ENCODE measurements around the gene SIGLEC7.
"Not testable (repeated sequence)": the region's sequence is repeated elsewhere in the genome, so short reads cannot be mapped to it uniquely, and the experiment has no call there.

The SIGLEC7 gene

GRCh38 chr19:51139299-51140014 is 2.6 kb upstream of the SIGLEC7 start:
- TF ChIP-seq CTCF (IDR thresholded peaks at IDR 0.05; ENCODE audit: low read depth, low read length) = no peak
- H3K4me3 ChIP-seq (ENCODE audit: low read depth, low read length) = no peak overlapping the region

GRCh38 chr19:51140441-51140840 is 1.7 kb upstream of the SIGLEC7 start:
- H3K4me3 ChIP-seq (ENCODE audit: low read depth, low read length) = no peak overlapping the region
- no peak for TF ChIP-seq CTCF (IDR thresholded peaks at IDR 0.05; ENCODE audit: low read depth, low read length)

GRCh38 chr19:51141181-51141580 is 920 bp upstream of the SIGLEC7 start:
- TF ChIP-seq CTCF (IDR thresholded peaks at IDR 0.05; ENCODE audit: low read depth, low read length) = no peak
- H3K4me3 ChIP-seq (ENCODE audit: low read depth, low read length) = no peak overlapping the region

GRCh38 chr19:51142809-51143475 is 841 bp downstream of the SIGLEC7 start:
- H3K4me3 ChIP-seq (ENCODE audit: low read depth, low read length) = not testable (repeated sequence)

GRCh38 chr19:51143486-51143885 is 1.4 kb downstream of the SIGLEC7 start:
- TF ChIP-seq CTCF (IDR thresholded peaks at IDR 0.05; ENCODE audit: low read depth, low read length) = no peak
- no peak overlapping the region for H3K4me3 ChIP-seq (ENCODE audit: low read depth, low read length)

- no peak overlapping the region for H3K4me3 ChIP-seq (ENCODE audit: low read depth, low read length)
- no peak for TF ChIP-seq CTCF (IDR thresholded peaks at IDR 0.05; ENCODE audit: low read depth, low read length)
Measured at GRCh38 chr19:51144482-51145045, 2.5 kb downstream of the SIGLEC7 start.

GRCh38 chr19:51145916-51146493 is 3.9 kb downstream of the SIGLEC7 start:
- no peak overlapping the region for H3K4me3 ChIP-seq (ENCODE audit: low read depth, low read length)
- no peak for TF ChIP-seq CTCF (IDR thresholded peaks at IDR 0.05; ENCODE audit: low read depth, low read length)
